Endothelial cell of umbilical vein (primary cell): ENCODE measurements around the gene CPPED1. TPM values are rescaled to one million over a fixed set of nuclear protein-coding genes. Genes with fewer than 3 reads are reported as not detected.

ENCODE experiments used
- BruUV-seq: library from RNA; stranded (reverse); fragments of 400-500 nt; replicated peaks from 2 replicates; lab custom pipeline; 2021; lab: Mats Ljungman, UMichigan
- CTCF ChIA-PET: fragments of 300-600, 350-600 bp; sonication (Branson Sonifier 250); formaldehyde crosslinking; loops from one replicate; lab custom pipeline; 2021; ENCODE audit warnings: antibody characterized with exemption, inconsistent platforms; lab: Charles Lee
- POLR2A ChIA-PET: fragments of 300-600, 350-600 bp; sonication (Branson Sonifier 250); formaldehyde crosslinking; loops from one replicate; lab custom pipeline; 2021; ENCODE audit warnings: antibody characterized with exemption, inconsistent platforms; lab: Charles Lee
- DNase-seq: peaks from one replicate; pipeline ENCODE4 v3.0.0-alpha.2; 2011; ENCODE audit warnings: low read depth, low spot score
- FAIRE-seq: peaks from 2 replicates; lab custom pipeline; 2011; peaks lifted over from hg19 to GRCh38; lab: Jason Lieb, UNC
- H2AFZ ChIP-seq: 2 replicates; pipeline ENCODE4 v1.6.0; 2012; ENCODE audit warnings: low read depth, low read length, control low read depth, inconsistent platforms
- H3K27ac ChIP-seq: 2 replicates; pipeline ENCODE4 v1.5.1; 2011; ENCODE audit warnings: low read depth, mild to moderate bottlenecking, control low read depth, low read length, moderate library complexity; ENCODE audit not compliant: insufficient read depth
- H3K27me3 ChIP-seq, 2 experiments: 2 replicates each; pipeline versions ENCODE4 v1.6.0 to v1.6.1; 2011; ENCODE audit warnings: low read length in 2 of 2, mixed read lengths in 1 of 2; ENCODE audit not compliant: control insufficient read depth in 2 of 2, insufficient read depth in 2 of 2
- H3K36me3 ChIP-seq, 2 experiments: 2 replicates in 1 of 2; 3 replicates in 1 of 2; pipeline ENCODE4 v1.5.1; 2011; ENCODE audit warnings: low read length in 2 of 2, mild to moderate bottlenecking in 1 of 2, moderate library complexity in 1 of 2; ENCODE audit not compliant: control insufficient read depth in 2 of 2, insufficient read depth in 2 of 2; ENCODE audit errors: extremely low read depth in 1 of 2
- H3K4me1 ChIP-seq: 3 replicates; pipeline ENCODE4 v1.5.1; 2011; ENCODE audit warnings: mild to moderate bottlenecking, low read length; ENCODE audit not compliant: control insufficient read depth, insufficient read depth; ENCODE audit errors: extremely low read depth
- H3K4me2 ChIP-seq: 2 replicates; pipeline ENCODE4 v1.6.1; 2011; ENCODE audit warnings: low read length, control low read depth, mixed read lengths; ENCODE audit not compliant: insufficient read depth
- H3K4me3 ChIP-seq, 3 experiments: fragments of 200-600 bp in 1 of 3; sonication (generic), shearing (Covaris generic) in 1 of 3; replicated peaks in 1 of 3; 2 replicates each; pipeline ENCODE4 v1.5.1; 2011 to 2016; ENCODE audit warnings: control low read depth in 3 of 3, low read length in 3 of 3, mild to moderate bottlenecking in 2 of 3, inconsistent platforms in 1 of 3, low read depth in 1 of 3, moderate library complexity in 1 of 3; ENCODE audit not compliant: insufficient read depth in 1 of 3
- H3K79me2 ChIP-seq: 2 replicates; pipeline ENCODE4 v1.6.0; 2012; ENCODE audit warnings: low read length, inconsistent platforms; ENCODE audit not compliant: control insufficient read depth, insufficient read depth
- H3K9ac ChIP-seq: replicated peaks from 2 replicates; pipeline ENCODE3; 2011; ENCODE audit warnings: low read length, control low read depth; ENCODE audit not compliant: insufficient read depth; ENCODE audit errors: extremely low read depth
- H3K9me1 ChIP-seq: replicated peaks from 3 replicates; pipeline ENCODE4 v1.6.0; 2011; ENCODE audit warnings: mild to moderate bottlenecking, low read length; ENCODE audit not compliant: control insufficient read depth, insufficient read depth; ENCODE audit errors: extremely low read depth
- H3K9me3 ChIP-seq: replicated peaks from 2 replicates; pipeline ENCODE4 v1.5.1; 2012; ENCODE audit warnings: low read length, inconsistent platforms; ENCODE audit not compliant: control insufficient read depth, insufficient read depth
- H4K20me1 ChIP-seq: replicated peaks from 2 replicates; pipeline ENCODE3; 2011; ENCODE audit warnings: mild to moderate bottlenecking, low read length; ENCODE audit not compliant: control insufficient read depth, insufficient read depth; ENCODE audit errors: extremely low read depth
- EZH2 ChIP-seq: IDR thresholded peaks from 2 replicates; pipeline ENCODE4 v1.6.1; 2012; ENCODE audit warnings: borderline replicate concordance, low read depth, mild to moderate bottlenecking, moderate library complexity, low read length, inconsistent platforms; ENCODE audit not compliant: severe bottlenecking
- FOS ChIP-seq: IDR thresholded peaks from 2 replicates; pipeline ENCODE4 v1.6.1; 2011; ENCODE audit warnings: mild to moderate bottlenecking, low read length, moderate library complexity, borderline replicate concordance; ENCODE audit not compliant: insufficient read depth
- GATA2 ChIP-seq: IDR thresholded peaks from 2 replicates; pipeline ENCODE4 v1.7.0; 2011; ENCODE audit warnings: low read depth, mild to moderate bottlenecking, moderate library complexity, mixed read lengths, low read length; ENCODE audit not compliant: insufficient read length, insufficient read depth
- JUN ChIP-seq: IDR thresholded peaks from 2 replicates; pipeline ENCODE4 v1.6.1; 2011; ENCODE audit warnings: borderline replicate concordance, low read depth; ENCODE audit not compliant: insufficient read length, insufficient read depth
- MYC ChIP-seq: IDR thresholded peaks from one replicate; pipeline ENCODE4 v1.6.1; 2011; ENCODE audit warnings: mild to moderate bottlenecking, low read depth, low read length
- POLR2A ChIP-seq: IDR thresholded peaks from 2 replicates; pipeline ENCODE4 v1.6.1; 2012; ENCODE audit warnings: low read depth, mild to moderate bottlenecking, control low read depth, low read length
- POLR2AphosphoS5 ChIP-seq: IDR thresholded peaks from 2 replicates; pipeline ENCODE4 v1.6.1; 2012; ENCODE audit warnings: low read depth, mild to moderate bottlenecking, control low read depth, low read length, moderate library complexity; ENCODE audit not compliant: insufficient read depth
- dilution Hi-C: fragments of 300-500 bp; cut with MboI; formaldehyde crosslinking; loops from one replicate; pipeline ENCODE4 v1.15.0; 2019; ENCODE audit warnings: low sequenced_read_pairs; ENCODE audit not compliant: extremely low pct_ligation_motif_present
- intact Hi-C: fragments of 100-400 bp; cut with micrococcal nuclease; formaldehyde crosslinking; loops from one replicate; pipeline ENCODE4 v1.10.0; 2022
- polyA plus RNA-seq, 4 experiments: library from polyadenylated mRNA; depleted of rRNA in 3 of 4; stranded (reverse) in 3 of 4; unstranded in 1 of 4; fragments of >200 nt; gene quantifications; 2 replicates each; pipeline versions ENCODE4 v1.2.1 to v1.2.3, GENCODE V29; 2011 to 2012; ENCODE audit warnings: missing spikeins in 1 of 4
- total RNA-seq: library from RNA; stranded (reverse); gene quantifications from 2 replicates; pipeline ENCODE4 v1.2.3, GENCODE V29; 2021
- TF ChIP-seq, protein P1 (sequence below), 2 donors: IDR thresholded peaks; 1 replicate in 1 of 2; 2 replicates in 1 of 2; pipeline ENCODE4 v1.5.1; 2011; ENCODE audit warnings: low read length in 2 of 2, mild to moderate bottlenecking in 2 of 2, moderate library complexity in 2 of 2, control low read depth in 1 of 2, inconsistent platforms in 1 of 2, low read depth in 1 of 2; ENCODE audit not compliant: insufficient read depth in 1 of 2; ENCODE audit errors: extremely low read depth in 1 of 2
- TF ChIP-seq, protein P2 (sequence below): IDR thresholded peaks from 2 replicates; pipeline ENCODE4 v1.6.1; 2011; ENCODE audit not compliant: insufficient read depth, insufficient read length

The CPPED1 gene
- total and polyA plus RNA-seq, 2 donors (not counting 3 experiments of a cell fraction or from before 2014, with no cell fraction given): 27.9 to 59.3 TPM

DNA sequence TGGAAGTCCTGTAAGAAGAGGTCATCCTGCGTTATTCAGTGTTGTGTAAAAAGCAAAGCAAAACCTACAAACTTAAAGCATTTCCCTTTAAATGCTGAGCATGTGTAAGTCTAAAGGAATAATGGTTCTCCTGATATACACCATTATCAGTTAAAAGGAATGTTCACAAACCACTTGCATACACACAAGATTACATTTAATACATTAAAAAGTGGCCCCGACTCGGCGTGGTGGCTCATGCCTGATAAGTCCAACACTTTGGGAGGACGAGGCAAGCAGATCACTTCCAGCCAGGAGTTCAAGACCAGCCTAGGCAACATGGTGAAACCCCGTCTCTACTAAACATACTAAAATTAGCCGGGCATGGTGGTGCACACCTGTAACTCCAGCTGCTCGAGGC lies 30.5 kb downstream of the CPPED1 start:
- peaks cover 0 to 2% of the 10 kb centered on the region in 2 experiments for H3K36me3 ChIP-seq
- no peak overlapping the region for H3K4me2 ChIP-seq
- CTCF ChIA-PET: interaction anchor here (0.8 to 1.0 kb wide), 2 partner anchors 9 to 11 kb away, joined by 3 read pairs; no protein-coding TSS in a partner anchor
- H4K20me1 ChIP-seq: no peaks in the 10 kb centered on the region
- no peak overlapping the region for H2AFZ ChIP-seq
- no peaks in the 10 kb centered on the region for H3K79me2 ChIP-seq
- H3K27me3 ChIP-seq: no peaks in the 10 kb centered on the region
- H3K4me1 ChIP-seq: peaks cover 6% of the 10 kb centered on the region
- no TSS peak for BruUV-seq
- H3K9me1 ChIP-seq: no peaks in the 10 kb centered on the region
- POLR2A ChIA-PET: no interaction called here
- H3K9ac ChIP-seq: no peak overlapping the region
- H3K27ac ChIP-seq: no peak overlapping the region
- no peak for TF ChIP-seq EZH2
- no peak for TF ChIP-seq POLR2AphosphoS5
- TF ChIP-seq, protein P1, sequence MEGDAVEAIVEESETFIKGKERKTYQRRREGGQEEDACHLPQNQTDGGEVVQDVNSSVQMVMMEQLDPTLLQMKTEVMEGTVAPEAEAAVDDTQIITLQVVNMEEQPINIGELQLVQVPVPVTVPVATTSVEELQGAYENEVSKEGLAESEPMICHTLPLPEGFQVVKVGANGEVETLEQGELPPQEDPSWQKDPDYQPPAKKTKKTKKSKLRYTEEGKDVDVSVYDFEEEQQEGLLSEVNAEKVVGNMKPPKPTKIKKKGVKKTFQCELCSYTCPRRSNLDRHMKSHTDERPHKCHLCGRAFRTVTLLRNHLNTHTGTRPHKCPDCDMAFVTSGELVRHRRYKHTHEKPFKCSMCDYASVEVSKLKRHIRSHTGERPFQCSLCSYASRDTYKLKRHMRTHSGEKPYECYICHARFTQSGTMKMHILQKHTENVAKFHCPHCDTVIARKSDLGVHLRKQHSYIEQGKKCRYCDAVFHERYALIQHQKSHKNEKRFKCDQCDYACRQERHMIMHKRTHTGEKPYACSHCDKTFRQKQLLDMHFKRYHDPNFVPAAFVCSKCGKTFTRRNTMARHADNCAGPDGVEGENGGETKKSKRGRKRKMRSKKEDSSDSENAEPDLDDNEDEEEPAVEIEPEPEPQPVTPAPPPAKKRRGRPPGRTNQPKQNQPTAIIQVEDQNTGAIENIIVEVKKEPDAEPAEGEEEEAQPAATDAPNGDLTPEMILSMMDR (IDR thresholded peaks at IDR 0.05; ENCODE audit: extremely low read depth in 1 of 2, insufficient read depth in 1 of 2, low read depth in 1 of 2, low read length in 2 of 2): no peak
- no peak for TF ChIP-seq POLR2A
- TF ChIP-seq, protein P2, sequence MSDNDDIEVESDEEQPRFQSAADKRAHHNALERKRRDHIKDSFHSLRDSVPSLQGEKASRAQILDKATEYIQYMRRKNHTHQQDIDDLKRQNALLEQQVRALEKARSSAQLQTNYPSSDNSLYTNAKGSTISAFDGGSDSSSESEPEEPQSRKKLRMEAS: no peak
- TF ChIP-seq MYC: no peak
- no peak for TF ChIP-seq JUN
- TF ChIP-seq FOS: no peak
- no peak for TF ChIP-seq GATA2
- FAIRE-seq (no peak), DNase-seq (no peak)
- intact Hi-C loops: no loop called here
- dilution Hi-C loops: no loop called here
- H3K9me3 ChIP-seq: no peaks in the 10 kb centered on the region
- no peak overlapping the region for H3K4me3 ChIP-seq
